ENCODE results near the gene KRTAP9-9.

KRTAP9-9 gene

GRCh38 chr17:41284043-41284442, 28.9 kb downstream of the KRTAP9-9 start:
- TF ChIP-seq ZFX (IDR thresholded peaks at IDR 0.05), result no peak
- TF ChIP-seq CTCF (conservative IDR thresholded peaks at IDR 0.05), result no peak
- H3K27ac ChIP-seq, result no peak overlapping the region

- TF ChIP-seq ZFX (IDR thresholded peaks at IDR 0.05) (no peak), CTCF (conservative IDR thresholded peaks at IDR 0.05) (no peak)
- no peak overlapping the region for H3K27ac ChIP-seq
Observed at GRCh38 chr17:41284546-41284945, 29.4 kb downstream of the KRTAP9-9 start.

GRCh38 chr17:41287050-41287449, 31.9 kb downstream of the KRTAP9-9 start:
- H3K27ac ChIP-seq, result no peak overlapping the region
- TF ChIP-seq ZFX (IDR thresholded peaks at IDR 0.05) (no peak), CTCF (conservative IDR thresholded peaks at IDR 0.05) (no peak)

- H3K27ac ChIP-seq, result no peak overlapping the region
- TF ChIP-seq ZFX (IDR thresholded peaks at IDR 0.05), result no peak
- no peak for TF ChIP-seq CTCF (conservative IDR thresholded peaks at IDR 0.05)
Observed at GRCh38 chr17:41294016-41294415, 38.8 kb downstream of the KRTAP9-9 start.

GRCh38 chr17:41296846-41297245, 41.7 kb downstream of the KRTAP9-9 start:
- H3K27ac ChIP-seq, result no peak overlapping the region
- TF ChIP-seq ZFX (IDR thresholded peaks at IDR 0.05) (no peak), CTCF (conservative IDR thresholded peaks at IDR 0.05) (no peak)

GRCh38 chr17:41298458-41299135, 43.4 kb downstream of the KRTAP9-9 start:
- TF ChIP-seq CTCF (conservative IDR thresholded peaks at IDR 0.05) (no peak), ZFX (IDR thresholded peaks at IDR 0.05) (no peak)
- H3K27ac ChIP-seq, result no peak overlapping the region

- TF ChIP-seq CTCF (conservative IDR thresholded peaks at IDR 0.05) (no peak), ZFX (IDR thresholded peaks at IDR 0.05) (no peak)
- H3K27ac ChIP-seq, result no peak overlapping the region
Observed at GRCh38 chr17:41301204-41301790, 46.1 kb downstream of the KRTAP9-9 start.
